B cell (primary cell): Measurements from ENCODE around the gene DNASE2B. TPM values are rescaled to one million over a fixed set of nuclear protein-coding genes. Genes with fewer than 3 reads are reported as not detected.

Experiments
- ATAC-seq: fragments of 200-7000 bp; cut with Tn5 transposase; one replicate; pipeline ENCODE4 v1.10.0; 2021; ENCODE audit warnings: low read depth, mild to moderate bottlenecking, moderate number of reproducible peaks, moderate library complexity
- CTCF ChIA-PET: fragments of 350-600 bp; sonication (Branson Sonifier 250); formaldehyde crosslinking; loops from one replicate; lab custom pipeline; 2021; ENCODE audit warnings: antibody characterized with exemption, inconsistent platforms; lab: Charles Lee
- POLR2A ChIA-PET: fragments of 350-600 bp; sonication (Branson Sonifier 250); formaldehyde crosslinking; loops from one replicate; lab custom pipeline; 2021; ENCODE audit warnings: antibody characterized with exemption; lab: Charles Lee
- DNase-seq: peaks from one replicate; pipeline ENCODE4 v3.0.0; 2013
- H2AFZ ChIP-seq: 2 replicates; pipeline ENCODE4 v1.6.1; 2012; ENCODE audit warnings: mild to moderate bottlenecking, low read depth, low read length; ENCODE audit not compliant: insufficient read depth, poor library complexity, severe bottlenecking
- H3K27ac ChIP-seq, 2 donors: 1 replicate in 1 of 2; 2 replicates in 1 of 2; pipeline ENCODE4 v1.5.1; 2012 to 2013; ENCODE audit warnings: low read length in 2 of 2, mild to moderate bottlenecking in 2 of 2, moderate library complexity in 1 of 2
- H3K27me3 ChIP-seq, 4 experiments: fragments of 200-600 bp in 1 of 4; sonication (generic) in 1 of 4; replicated peaks in 1 of 4; 1 replicate in 2 of 4; 2 replicates in 2 of 4; pipeline versions ENCODE4 v1.6.1 to v1.7.0; 2013 to 2016; ENCODE audit warnings: low read length in 3 of 4, mild to moderate bottlenecking in 2 of 4, mixed read lengths in 1 of 4, moderate library complexity in 1 of 4; ENCODE audit not compliant: insufficient read depth in 4 of 4, control insufficient read depth in 3 of 4; ENCODE audit errors: control extremely low read depth in 1 of 4
- H3K36me3 ChIP-seq, 2 experiments: replicated peaks in 1 of 2; 1 replicate in 1 of 2; 2 replicates in 1 of 2; pipeline versions ENCODE4 v1.6.1 to v1.7.1; 2013; ENCODE audit warnings: low read length in 1 of 2; ENCODE audit not compliant: insufficient read depth in 2 of 2, control insufficient read depth in 1 of 2; ENCODE audit errors: control extremely low read depth in 1 of 2, extremely low read depth in 1 of 2
- H3K4me1 ChIP-seq, 2 donors: fragments of 200-600 bp in 1 of 2; sonication (generic) in 1 of 2; 1 replicate in 1 of 2; 2 replicates in 1 of 2; pipeline versions ENCODE4 v1.5.1 to v1.6.1; 2013 to 2017; ENCODE audit warnings: low read length in 2 of 2; ENCODE audit not compliant: control insufficient read depth in 2 of 2, insufficient read depth in 2 of 2
- H3K4me2 ChIP-seq: replicated peaks from 2 replicates; pipeline ENCODE3; 2012; ENCODE audit warnings: mild to moderate bottlenecking, low read depth, low read length; ENCODE audit not compliant: poor library complexity, severe bottlenecking
- H3K4me3 ChIP-seq, 5 experiments: fragments of 200-600 bp in 1 of 5; sonication (generic) in 1 of 5; 1 replicate in 3 of 5; 2 replicates in 2 of 5; pipeline versions ENCODE4 v1.5.1 to v1.7.0; 2011 to 2016; ENCODE audit warnings: low read length in 4 of 5, mild to moderate bottlenecking in 4 of 5, low read depth in 2 of 5, control low read depth in 1 of 5, moderate library complexity in 1 of 5; ENCODE audit not compliant: insufficient read depth in 1 of 5; ENCODE audit errors: control extremely low read depth in 1 of 5, extremely low read depth in 1 of 5
- H3K79me2 ChIP-seq: fragments of 200-600 bp; sonication (generic); one replicate; pipeline ENCODE4 v1.6.0; 2016; ENCODE audit warnings: low read length; ENCODE audit not compliant: control insufficient read depth, insufficient read depth
- H3K9ac ChIP-seq: fragments of 200-600 bp; sonication (generic); 2 replicates; pipeline ENCODE4 v1.6.1; 2017; ENCODE audit warnings: mild to moderate bottlenecking, low read length, moderate library complexity
- H3K9me3 ChIP-seq, 3 donors: one replicate each; pipeline versions ENCODE4 v1.6.1 to v1.7.1; 2013; ENCODE audit warnings: low read length in 2 of 3; ENCODE audit not compliant: control insufficient read depth in 2 of 3, insufficient read depth in 1 of 3; ENCODE audit errors: control extremely low read depth in 1 of 3
- H4K20me1 ChIP-seq: 2 replicates; pipeline ENCODE4 v1.6.0; 2012; ENCODE audit warnings: mild to moderate bottlenecking, low read length; ENCODE audit not compliant: insufficient read depth, control insufficient read depth, poor library complexity, severe bottlenecking
- H3K27ac Mint-ChIP-seq: one replicate; pipeline ENCODE4 v1.8.0; 2021; ENCODE audit warnings: mixed read lengths
- H3K27me3 Mint-ChIP-seq: one replicate; pipeline ENCODE4 v1.8.0; 2021; ENCODE audit warnings: mixed read lengths
- H3K4me1 Mint-ChIP-seq: one replicate; pipeline ENCODE4 v1.8.0; 2021; ENCODE audit warnings: mixed read lengths
- H3K4me3 Mint-ChIP-seq: one replicate; pipeline ENCODE4 v1.8.0; 2021; ENCODE audit warnings: mixed read lengths
- H3K9me3 Mint-ChIP-seq: one replicate; pipeline ENCODE4 v1.8.0; 2022; ENCODE audit warnings: mixed read lengths; ENCODE audit not compliant: insufficient read depth
- EZH2 ChIP-seq: IDR thresholded peaks from 2 replicates; pipeline ENCODE4 v1.6.1; 2012; ENCODE audit warnings: borderline replicate concordance, low read depth, mild to moderate bottlenecking, moderate library complexity, low read length; ENCODE audit not compliant: insufficient read depth, poor library complexity, severe bottlenecking
- WGBS: methylation state at CpG from one replicate; pipeline ENCODE4 v1.1.5; 2013; ENCODE audit warnings: missing lambda C conversion rate; ENCODE audit not compliant: insufficient coverage; 5-methylcytosine and 5-hydroxymethylcytosine counted together
- intact Hi-C: fragments of 100-400 bp; cut with micrococcal nuclease; formaldehyde crosslinking; loops from one replicate; pipeline ENCODE4 v1.10.0; 2022
- polyA plus RNA-seq: library from polyadenylated mRNA; depleted of rRNA; stranded (reverse); fragments of >200 nt; gene quantifications from 2 replicates; pipeline ENCODE4 v1.2.3, GENCODE V29; 2012
- total RNA-seq, 2 donors: library from RNA; stranded (reverse); fragments of 120-200 nt in 1 of 2; gene quantifications; 1 replicate in 1 of 2; 2 replicates in 1 of 2; pipeline versions ENCODE4 v1.2.3 to v1.2.4, GENCODE V29; 2013 to 2022

The DNASE2B gene
- total and polyA plus RNA-seq, 2 donors (not counting 1 experiment from before 2014, with no cell fraction given): not detected

GRCh38 chr1:84462118-84462517, 63.8 kb downstream of the DNASE2B start:
- ATAC-seq (no peak), DNase-seq (no peak)
- no CpG with 5 or more reads among the region's 1 CpG for WGBS
- no peak overlapping the region for H3K4me2 ChIP-seq
- H3K36me3 ChIP-seq: no peaks in the 10 kb centered on the region
- no peak overlapping the region for H3K4me3 Mint-ChIP-seq
- H3K27me3 ChIP-seq: peaks cover 0 to 4% (median 3%) of the 10 kb centered on the region in 4 experiments
- intact Hi-C loops: no loop called here
- no peaks in the 10 kb centered on the region for H3K79me2 ChIP-seq
- no peak overlapping the region for H3K9ac ChIP-seq
- no peaks in the 10 kb centered on the region for H3K4me1 Mint-ChIP-seq
- peaks cover 52% of the 10 kb centered on the region for H3K27me3 Mint-ChIP-seq
- ChIA-PET POLR2A (no interaction called here), CTCF (no interaction called here)
- H4K20me1 ChIP-seq: no peaks in the 10 kb centered on the region
- H3K4me1 ChIP-seq: no peaks in the 10 kb centered on the region
- TF ChIP-seq EZH2: no peak
- H3K4me3 ChIP-seq: no peak overlapping the region
- H3K27ac ChIP-seq: no peak overlapping the region
- no peak overlapping the region for H2AFZ ChIP-seq
- H3K9me3 ChIP-seq: peaks cover 0 to 1% (median 0%) of the 10 kb centered on the region in 3 donors
- H3K9me3 Mint-ChIP-seq: no peaks in the 10 kb centered on the region
- no peak overlapping the region for H3K27ac Mint-ChIP-seq

Other genes starting within 250 kb of the DNASE2B start
- gene SAMD13, start 96.8 kb upstream of the DNASE2B start, total RNA-seq: 0.24 and 0.42 TPM in 2 replicates
- not detected in 2 replicates for gene SAMD13, start 96.8 kb upstream of the DNASE2B start, polyA plus RNA-seq
- gene RPF1, start 80.8 kb downstream of the DNASE2B start, total RNA-seq: 38.8 and 40.2 TPM in 2 replicates
- 15.5 and 26.9 TPM in 2 replicates for gene RPF1, start 80.8 kb downstream of the DNASE2B start, polyA plus RNA-seq
- 6.4 and 8.6 TPM in 2 replicates for gene SPATA1, start 107.9 kb downstream of the DNASE2B start, total RNA-seq
- 0.73 and 1.2 TPM in 2 replicates for gene SPATA1, start 107.9 kb downstream of the DNASE2B start, polyA plus RNA-seq
- gene GNG5, start 108.1 kb downstream of the DNASE2B start, total RNA-seq: 36.0 and 41.6 TPM in 2 replicates
- gene GNG5, start 108.1 kb downstream of the DNASE2B start, polyA plus RNA-seq: 35.4 and 39.0 TPM in 2 replicates
- gene CTBS, start 176.0 kb downstream of the DNASE2B start, total RNA-seq: 19.1 and 19.9 TPM in 2 replicates
- 12.0 and 13.6 TPM in 2 replicates for gene CTBS, start 176.0 kb downstream of the DNASE2B start, polyA plus RNA-seq